Esophagus squamous epithelium (tissue), 4 donors: ENCODE results near the gene HLF.

Experiments used
- CTCF ChIP-seq, 6 experiments: fragments of 450-650 bp in 4 of 6; fragments of 200-600 bp in 2 of 6; sonication (generic) in 2 of 6; IDR thresholded peaks; one replicate each; pipeline ENCODE4 v1.5.1; 2016 to 2019; ENCODE audit warnings: antibody characterized with exemption in 6 of 6, mild to moderate bottlenecking in 4 of 6, moderate library complexity in 4 of 6
- POLR2A ChIP-seq, 4 donors: fragments of 450-650 bp; IDR thresholded peaks; one replicate each; pipeline ENCODE4 v1.6.1; 2017; ENCODE audit warnings: antibody characterized with exemption in 4 of 4, mild to moderate bottlenecking in 4 of 4, moderate library complexity in 3 of 4

- TF ChIP-seq CTCF (IDR thresholded peaks at IDR 0.05) (no peak), POLR2A (IDR thresholded peaks at IDR 0.05) (no peak)
Observed at GRCh38 chr17:55368706-55369105, 103.9 kb downstream of the HLF start.
